ENCODE results near the gene HLA-DOB.

DNA sequence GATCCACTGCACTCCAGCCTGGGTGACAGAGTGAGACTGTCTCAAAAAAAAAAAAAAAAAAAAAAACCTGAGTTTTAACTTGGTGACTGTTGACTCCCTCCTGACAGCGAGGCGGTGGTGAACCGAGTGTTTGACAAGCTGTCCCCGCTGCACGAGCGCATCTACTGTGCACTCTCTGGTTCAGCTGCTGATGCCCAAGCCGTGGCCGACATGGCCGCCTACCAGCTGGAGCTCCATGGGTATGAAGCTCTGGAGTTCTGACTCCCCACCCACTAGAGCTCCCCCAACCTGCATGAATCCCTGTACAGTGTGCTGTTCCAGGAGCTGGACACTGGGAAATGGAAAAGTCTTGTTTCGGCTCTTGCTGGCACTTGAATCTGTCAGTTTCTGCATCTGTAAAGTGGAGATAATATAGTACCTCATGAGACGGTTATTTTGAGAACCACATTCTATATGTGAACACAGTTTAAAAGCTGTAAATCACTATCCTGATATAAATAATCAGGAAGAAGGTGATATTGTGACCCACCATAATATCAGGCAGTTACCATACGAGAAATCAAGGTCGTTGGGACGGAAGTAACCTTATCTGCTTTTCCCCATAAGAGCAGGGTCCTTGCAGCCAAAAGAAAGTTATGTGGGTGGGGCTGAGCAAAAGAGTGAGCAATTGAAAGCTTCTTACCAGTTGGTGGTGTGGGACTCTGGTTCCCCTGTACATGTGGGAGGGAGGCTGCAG, 40.5 kb upstream of the HLA-DOB start:
- TF ChIP-seq, protein P1, sequence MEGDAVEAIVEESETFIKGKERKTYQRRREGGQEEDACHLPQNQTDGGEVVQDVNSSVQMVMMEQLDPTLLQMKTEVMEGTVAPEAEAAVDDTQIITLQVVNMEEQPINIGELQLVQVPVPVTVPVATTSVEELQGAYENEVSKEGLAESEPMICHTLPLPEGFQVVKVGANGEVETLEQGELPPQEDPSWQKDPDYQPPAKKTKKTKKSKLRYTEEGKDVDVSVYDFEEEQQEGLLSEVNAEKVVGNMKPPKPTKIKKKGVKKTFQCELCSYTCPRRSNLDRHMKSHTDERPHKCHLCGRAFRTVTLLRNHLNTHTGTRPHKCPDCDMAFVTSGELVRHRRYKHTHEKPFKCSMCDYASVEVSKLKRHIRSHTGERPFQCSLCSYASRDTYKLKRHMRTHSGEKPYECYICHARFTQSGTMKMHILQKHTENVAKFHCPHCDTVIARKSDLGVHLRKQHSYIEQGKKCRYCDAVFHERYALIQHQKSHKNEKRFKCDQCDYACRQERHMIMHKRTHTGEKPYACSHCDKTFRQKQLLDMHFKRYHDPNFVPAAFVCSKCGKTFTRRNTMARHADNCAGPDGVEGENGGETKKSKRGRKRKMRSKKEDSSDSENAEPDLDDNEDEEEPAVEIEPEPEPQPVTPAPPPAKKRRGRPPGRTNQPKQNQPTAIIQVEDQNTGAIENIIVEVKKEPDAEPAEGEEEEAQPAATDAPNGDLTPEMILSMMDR (IDR thresholded peaks at IDR 0.05): no peak
- TF ChIP-seq POLR2A (IDR thresholded peaks at IDR 0.05): no peak
